Right atrium auricular region (tissue), 2 donors: ENCODE results near the gene FOXP2. TPM values are rescaled to one million over a fixed set of nuclear protein-coding genes. Genes with fewer than 3 reads are reported as not detected.
"Not testable (repeated sequence)": the region's sequence is repeated elsewhere in the genome, so short reads cannot be mapped to it uniquely, and the experiment has no call there.

ENCODE experiments used
- DNase-seq: peaks from one replicate; pipeline ENCODE4 v3.0.0-alpha.2; 2019; ENCODE audit warnings: low spot score
- H3K27ac ChIP-seq, 2 donors: fragments of 200-600 bp; sonication (generic); 1 replicate in 1 of 2; 2 replicates in 1 of 2; pipeline ENCODE4 v1.5.1; 2016 to 2019
- H3K27me3 ChIP-seq, 2 donors: fragments of 200-600 bp; sonication (generic); one replicate each; pipeline versions ENCODE4 v1.5.1 to v1.6.0; 2017 to 2019
- H3K36me3 ChIP-seq: fragments of 200-600 bp; sonication (generic); one replicate; pipeline ENCODE4 v1.5.1; 2016
- H3K4me1 ChIP-seq, 2 donors: fragments of 200-600 bp; sonication (generic); one replicate each; pipeline versions ENCODE4 v1.5.1 to v1.6.0; 2017 to 2019
- H3K4me3 ChIP-seq, 2 donors: fragments of 200-600 bp; sonication (generic); 1 replicate in 1 of 2; 2 replicates in 1 of 2; pipeline ENCODE4 v1.5.1; 2017 to 2019; ENCODE audit warnings: mild to moderate bottlenecking in 1 of 2, moderate library complexity in 1 of 2
- H3K9me3 ChIP-seq, 2 donors: fragments of 200-600 bp; sonication (generic); one replicate each; pipeline ENCODE4 v1.5.1; 2019
- CTCF ChIP-seq, 2 donors: fragments of 200-600 bp; sonication (generic); IDR thresholded peaks; one replicate each; pipeline ENCODE4 v1.5.1; 2019; ENCODE audit warnings: antibody characterized with exemption in 2 of 2
- total RNA-seq, 2 donors: library from RNA; depleted of rRNA; stranded (reverse); fragments of >200 nt; gene quantifications; one replicate each; pipeline ENCODE4 v1.1.0, GENCODE V29; 2016

Gene FOXP2
- total RNA-seq, 2 donors from 2014 or later, result 2.0 to 3.8 TPM

- H3K4me3 ChIP-seq, result no peak overlapping the region
- no peak for DNase-seq
- H3K27ac ChIP-seq, result no peak overlapping the region
- TF ChIP-seq CTCF (IDR thresholded peaks at IDR 0.05), result no peak
- H3K36me3 ChIP-seq, result no peaks in the 10 kb centered on the region
- no peaks in the 10 kb centered on the region for H3K9me3 ChIP-seq
- no peaks in the 10 kb centered on the region for H3K27me3 ChIP-seq
- H3K4me1 ChIP-seq, result no peaks in the 10 kb centered on the region
Observed at GRCh38 chr7:114590298-114590697, 175.7 kb downstream of the FOXP2 start.

- H3K4me3 ChIP-seq, result no peak overlapping the region
- H3K4me1 ChIP-seq, result no peaks in the 10 kb centered on the region
- no peak for DNase-seq
- no peaks in the 10 kb centered on the region for H3K27me3 ChIP-seq
- H3K27ac ChIP-seq, result no peak overlapping the region
- no peaks in the 10 kb centered on the region for H3K36me3 ChIP-seq
- H3K9me3 ChIP-seq, result no peaks in the 10 kb centered on the region
- no peak for TF ChIP-seq CTCF (IDR thresholded peaks at IDR 0.05)
Observed at GRCh38 chr7:114598946-114599345, 184.3 kb downstream of the FOXP2 start.

- Histone ChIP-seq H3K9me3 (no peaks in the 10 kb centered on the region), H3K27me3 (no peaks in the 10 kb centered on the region), H3K4me3 (no peak overlapping the region), H3K4me1 (no peaks in the 10 kb centered on the region), H3K36me3 (no peaks in the 10 kb centered on the region), H3K27ac (no peak overlapping the region)
- TF ChIP-seq CTCF (IDR thresholded peaks at IDR 0.05), result no peak
- no peak for DNase-seq
Observed at GRCh38 chr7:114606100-114606499, 191.5 kb downstream of the FOXP2 start.

- not testable (repeated sequence) for DNase-seq, H3K36me3 ChIP-seq, H3K27ac ChIP-seq, H3K9me3 ChIP-seq, H3K27me3 ChIP-seq, H3K4me3 ChIP-seq, H3K4me1 ChIP-seq
Observed at GRCh38 chr7:114608822-114609221, 194.2 kb downstream of the FOXP2 start.

GRCh38 chr7:114620208-114620607, 205.6 kb downstream of the FOXP2 start:
- Histone ChIP-seq H3K9me3 (no peaks in the 10 kb centered on the region), H3K4me1 (no peaks in the 10 kb centered on the region), H3K27ac (no peak overlapping the region), H3K27me3 (no peaks in the 10 kb centered on the region), H3K4me3 (no peak overlapping the region), H3K36me3 (no peaks in the 10 kb centered on the region)
- DNase-seq, result no peak
- no peak for TF ChIP-seq CTCF (IDR thresholded peaks at IDR 0.05)

GRCh38 chr7:114622221-114622620, 207.6 kb downstream of the FOXP2 start:
- no peak for DNase-seq
- Histone ChIP-seq H3K4me1 (no peaks in the 10 kb centered on the region), H3K36me3 (no peaks in the 10 kb centered on the region), H3K27ac (no peak overlapping the region), H3K4me3 (no peak overlapping the region), H3K27me3 (no peaks in the 10 kb centered on the region), H3K9me3 (no peaks in the 10 kb centered on the region)
- TF ChIP-seq CTCF (IDR thresholded peaks at IDR 0.05), result no peak
